Esophagus muscularis mucosa (tissue), 4 donors: ENCODE results near the gene BAHCC1. TPM values are rescaled to one million over a fixed set of nuclear protein-coding genes. Genes with fewer than 3 reads are reported as not detected.

Source experiments
- DNase-seq: peaks from one replicate; pipeline ENCODE4 v3.0.0-alpha.2; 2017; ENCODE audit errors: extremely low spot score
- H3K27ac ChIP-seq, 4 donors: fragments of 200-600 bp; sonication (generic); replicated peaks in 1 of 4; 1 replicate in 3 of 4; 2 replicates in 1 of 4; pipeline ENCODE4 v1.5.1; 2016 to 2019; ENCODE audit warnings: mild to moderate bottlenecking in 1 of 4
- H3K27me3 ChIP-seq, 4 donors: fragments of 200-600 bp; sonication (generic); one replicate each; pipeline versions ENCODE4 v1.5.1 to v1.6.0; 2016 to 2019
- H3K36me3 ChIP-seq, 4 donors: fragments of 200-600 bp; sonication (generic); one replicate each; pipeline ENCODE4 v1.5.1; 2016 to 2019
- H3K4me1 ChIP-seq, 4 donors: fragments of 200-600 bp; sonication (generic); one replicate each; pipeline ENCODE4 v1.5.1; 2016 to 2019
- H3K4me3 ChIP-seq, 4 donors: fragments of 200-600 bp; sonication (generic); 1 replicate in 2 of 4; 2 replicates in 2 of 4; pipeline ENCODE4 v1.5.1; 2016 to 2019; ENCODE audit warnings: mild to moderate bottlenecking in 4 of 4, moderate library complexity in 1 of 4
- H3K9me3 ChIP-seq, 4 donors: fragments of 200-600 bp; sonication (generic); 1 replicate in 3 of 4; 2 replicates in 1 of 4; pipeline ENCODE4 v1.5.1; 2016 to 2019
- CTCF ChIP-seq, 3 experiments: fragments of 200-600 bp in 2 of 3; fragments of 450-650 bp in 1 of 3; sonication (generic) in 2 of 3; IDR thresholded peaks; one replicate each; pipeline ENCODE4 v1.5.1; 2017 to 2019; ENCODE audit warnings: antibody characterized with exemption in 3 of 3, mild to moderate bottlenecking in 2 of 3, moderate library complexity in 1 of 3
- EP300 ChIP-seq: sonication (generic); formaldehyde crosslinking; IDR thresholded peaks from one replicate; pipeline ENCODE4 v1.6.1; 2017; ENCODE audit warnings: antibody characterized with exemption
- POLR2A ChIP-seq: fragments of 450-650 bp; IDR thresholded peaks from one replicate; pipeline ENCODE4 v1.6.1; 2017; ENCODE audit warnings: antibody characterized with exemption, moderate library complexity, mild to moderate bottlenecking, low read depth
- POLR2AphosphoS5 ChIP-seq, 2 donors: sonication (generic); formaldehyde crosslinking; IDR thresholded peaks; one replicate each; pipeline ENCODE4 v1.6.1; 2017; ENCODE audit warnings: antibody characterized with exemption in 2 of 2
- WGBS: methylation state at CpG from one replicate; pipeline ENCODE4 v1.1.5; 2018; 5-methylcytosine and 5-hydroxymethylcytosine counted together
- intact Hi-C: fragments of 100-400 bp; cut with DNase I; formaldehyde crosslinking; loops from one replicate; pipeline ENCODE4 v1.15.1; 2023
- total RNA-seq, 4 donors: library from RNA; depleted of rRNA; stranded (reverse); fragments of >200 nt; gene quantifications; one replicate each; pipeline versions ENCODE4 v1.1.0 to v1.2.1, GENCODE V29; 2016

The BAHCC1 gene
- total RNA-seq, 4 donors from 2014 or later, result 15.9 to 38.1 (median 21.1) TPM

DNA sequence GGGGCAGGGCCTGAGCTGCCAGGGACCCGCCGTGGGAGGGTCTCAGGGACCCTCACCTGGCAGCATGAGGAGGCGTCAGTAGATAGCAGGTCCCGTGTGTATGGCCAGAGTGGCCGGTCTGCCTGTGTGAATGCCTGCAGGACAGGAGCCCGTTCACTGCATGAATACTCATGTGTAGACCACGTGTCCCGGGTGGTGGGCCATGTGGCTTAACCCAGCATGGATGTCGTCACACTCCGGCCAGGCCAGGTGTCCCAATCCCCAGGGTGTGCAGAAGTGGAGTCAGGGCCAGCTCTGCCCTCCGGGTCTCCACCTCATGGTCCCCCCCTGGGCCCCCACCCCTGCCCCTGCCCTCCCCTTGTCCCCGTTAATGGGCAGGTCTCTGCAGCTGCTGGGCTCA is 53.7 kb downstream of the BAHCC1 start:
- Histone ChIP-seq H3K4me3 (no peak overlapping the region), H3K27ac (no peak overlapping the region), H3K27me3 (no peaks in the 10 kb centered on the region), H3K4me1 (peaks cover 0 to 5% (median 0%) of the 10 kb centered on the region in 4 donors), H3K9me3 (no peaks in the 10 kb centered on the region), H3K36me3 (peaks cover 4 to 84% (median 49%) of the 10 kb centered on the region in 4 donors)
- DNase-seq, result no peak
- intact Hi-C loops, result no loop called here
- WGBS, result 85% methylated on average over 5 of the region's 12 CpGs
- no peak for TF ChIP-seq POLR2AphosphoS5 (IDR thresholded peaks at IDR 0.05)
- no peak for TF ChIP-seq POLR2A
- TF ChIP-seq CTCF (IDR thresholded peaks at IDR 0.05), result no peak
- TF ChIP-seq EP300, result no peak

- 85% methylated on average over 5 of the region's 8 CpGs for WGBS
- intact Hi-C loops, result no loop called here
- H3K27me3 ChIP-seq, result no peaks in the 10 kb centered on the region
- H3K27ac ChIP-seq, result no peak overlapping the region
- H3K4me1 ChIP-seq, result peaks cover 0 to 7% (median 0%) of the 10 kb centered on the region in 4 donors
- no peak for DNase-seq
- H3K9me3 ChIP-seq, result no peaks in the 10 kb centered on the region
- peaks cover 4 to 80% (median 48%) of the 10 kb centered on the region in 4 donors for H3K36me3 ChIP-seq
- TF ChIP-seq POLR2A (no peak), CTCF (IDR thresholded peaks at IDR 0.05) (no peak), EP300 (no peak), POLR2AphosphoS5 (IDR thresholded peaks at IDR 0.05) (no peak)
- no peak overlapping the region for H3K4me3 ChIP-seq
Measured at GRCh38 chr17:81449351-81449750, 54.1 kb downstream of the BAHCC1 start.

- intact Hi-C loops, result no loop called here
Measured at GRCh38 chr17:81451823-81452222, 56.6 kb downstream of the BAHCC1 start.

DNA sequence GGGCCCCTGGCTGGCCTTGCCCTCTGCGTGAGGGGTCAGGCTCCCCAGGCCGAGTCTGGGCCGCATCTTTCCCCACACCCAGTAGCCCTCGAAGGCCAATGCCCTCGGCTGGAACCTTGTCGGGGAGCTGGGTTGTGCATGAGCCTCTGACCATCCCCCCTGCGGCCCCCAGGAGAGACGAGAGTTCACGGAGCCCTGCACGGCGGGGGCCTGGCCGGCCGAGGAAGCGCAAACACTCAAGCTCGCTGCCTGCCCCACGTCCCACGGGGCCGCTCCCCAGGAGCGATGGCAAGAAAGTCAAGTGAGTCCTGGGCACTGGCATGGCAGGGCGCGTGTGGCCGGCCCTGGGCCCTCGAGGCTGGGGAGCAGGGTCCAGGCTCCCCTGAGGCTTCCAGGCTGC is 57.3 kb downstream of the BAHCC1 start:
- DNase-seq, result no peak
- no peaks in the 10 kb centered on the region for H3K27me3 ChIP-seq
- intact Hi-C loops, result no loop called here
- no peak overlapping the region for H3K27ac ChIP-seq
- H3K4me3 ChIP-seq, result no peak overlapping the region
- 82% methylated on average over 11 of the region's 23 CpGs for WGBS
- H3K36me3 ChIP-seq, result peaks cover 3 to 70% (median 43%) of the 10 kb centered on the region in 4 donors
- H3K4me1 ChIP-seq, result peaks cover 0 to 19% (median 0%) of the 10 kb centered on the region in 4 donors
- no peaks in the 10 kb centered on the region for H3K9me3 ChIP-seq
- TF ChIP-seq EP300 (no peak), POLR2A (no peak), CTCF (IDR thresholded peaks at IDR 0.05) (no peak), POLR2AphosphoS5 (IDR thresholded peaks at IDR 0.05) (no peak)

More at GRCh38 chr17:81451823-81452222, 56.6 kb downstream of the BAHCC1 start:
- no peak overlapping the region for H3K4me3 ChIP-seq
- TF ChIP-seq EP300, result no peak
- TF ChIP-seq POLR2A, result no peak
- no peak for TF ChIP-seq POLR2AphosphoS5 (IDR thresholded peaks at IDR 0.05)
- TF ChIP-seq CTCF (IDR thresholded peaks at IDR 0.05), result no peak
- peaks cover 0 to 14% (median 0%) of the 10 kb centered on the region in 4 donors for H3K4me1 ChIP-seq
- H3K27me3 ChIP-seq, result no peaks in the 10 kb centered on the region
- no peak overlapping the region for H3K27ac ChIP-seq
- WGBS, result 93% methylated on average over 25 of the region's 26 CpGs
- H3K9me3 ChIP-seq, result no peaks in the 10 kb centered on the region
- no peak for DNase-seq
- peaks cover 4 to 77% (median 50%) of the 10 kb centered on the region in 4 donors for H3K36me3 ChIP-seq

GRCh38 chr17:81453076-81453475 is 57.8 kb downstream of the BAHCC1 start:
- Histone ChIP-seq H3K27ac (no peak overlapping the region), H3K4me1 (peaks cover 0 to 19% (median 0%) of the 10 kb centered on the region in 4 donors), H3K36me3 (peaks cover under 1 to 66% (median 39%) of the 10 kb centered on the region in 4 donors), H3K9me3 (no peaks in the 10 kb centered on the region), H3K4me3 (no peak overlapping the region), H3K27me3 (no peaks in the 10 kb centered on the region)
- DNase-seq, result no peak
- WGBS, result 90% methylated on average over 24 of the region's 30 CpGs
- TF ChIP-seq CTCF (IDR thresholded peaks at IDR 0.05) (no peak), POLR2A (no peak), EP300 (no peak), POLR2AphosphoS5 (IDR thresholded peaks at IDR 0.05) (no peak)
- intact Hi-C loops, result no loop called here
